Choroid plexus epithelial cell (primary cell): ENCODE data around the gene NUCKS1.

ENCODE experiments used
- DNase-seq: peaks from one replicate; pipeline ENCODE4 v3.0.0-alpha.2; 2010; ENCODE audit warnings: low read depth
- H3K4me3 ChIP-seq: 2 replicates; pipeline ENCODE4 v1.5.1; 2011; ENCODE audit warnings: low read depth, mild to moderate bottlenecking, control low read depth, low read length, moderate library complexity
- CTCF ChIP-seq: conservative IDR thresholded peaks from 2 replicates; pipeline ENCODE4 v1.5.1; 2011; ENCODE audit warnings: low read depth, mild to moderate bottlenecking, control low read depth, inconsistent platforms, low read length, moderate library complexity

NUCKS1 gene

DNA sequence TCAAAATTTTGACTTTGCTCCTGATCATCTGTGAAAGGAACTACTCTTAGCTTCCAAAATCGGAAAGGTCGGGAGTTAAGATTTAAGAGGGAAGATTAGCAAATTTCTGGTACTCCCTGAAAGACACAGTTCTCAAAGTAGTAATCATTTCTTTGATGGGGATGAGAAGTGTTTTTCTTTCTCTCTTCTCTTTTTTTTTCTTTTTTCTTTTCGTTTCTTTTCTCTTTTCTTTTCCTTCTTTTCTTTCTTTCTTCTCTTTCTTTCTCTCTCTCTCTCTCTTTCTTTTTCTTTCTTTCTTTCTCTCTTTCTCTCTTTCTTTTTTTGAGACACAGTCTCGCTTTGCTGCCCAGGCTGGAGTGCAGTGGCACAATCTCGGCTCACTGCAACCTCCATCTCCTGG is 30.4 kb upstream of the NUCKS1 start:
- no peak for TF ChIP-seq CTCF
- no peak overlapping the region for H3K4me3 ChIP-seq
- no peak for DNase-seq

- no peak overlapping the region for H3K4me3 ChIP-seq
- no peak for DNase-seq
- no peak for TF ChIP-seq CTCF
Observed at GRCh38 chr1:205777994-205778393, 28.0 kb upstream of the NUCKS1 start.

GRCh38 chr1:205775717-205776056 is 25.7 kb upstream of the NUCKS1 start:
- no peak for TF ChIP-seq CTCF
- DNase-seq, result peak; percentile 78
- peak overlapping the region; percentile 96 for H3K4me3 ChIP-seq

- peak; percentile 85 for DNase-seq
- peak within 1 kb of the TSS; percentile 96 for H3K4me3 ChIP-seq
- TF ChIP-seq CTCF, result no peak
Observed at GRCh38 chr1:205775015-205775716, 25.2 kb upstream of the NUCKS1 start, which contains the start of gene RAB29. RAB29 (minus strand) TSS chr1:205775482; CDS start chr1:205774956, 526 bp downstream.

- peak; percentile 47 for DNase-seq
Observed at GRCh38 chr1:205774198-205775014, 24.4 kb upstream of the NUCKS1 start.

DNA sequence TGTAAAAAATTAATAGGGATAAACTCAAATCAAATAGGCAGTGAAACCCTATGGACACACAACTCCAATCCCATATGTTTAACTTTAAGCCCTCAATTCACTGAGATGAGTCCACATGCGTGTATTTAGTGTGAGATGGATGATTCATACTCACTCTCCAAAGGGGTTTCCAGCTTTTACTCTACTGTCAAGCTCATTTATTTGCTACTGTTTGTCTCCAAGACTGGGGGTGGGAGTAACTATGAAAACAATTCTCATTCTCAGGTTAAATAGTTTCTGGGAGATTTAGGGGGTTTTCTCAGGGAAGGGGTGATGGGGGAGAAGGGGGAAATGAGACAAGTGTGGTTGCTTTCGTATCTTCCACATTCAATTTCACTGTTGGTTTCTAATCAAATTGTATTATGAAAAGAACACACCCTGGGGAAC is 22.6 kb upstream of the NUCKS1 start:
- DNase-seq, result no peak
- no peak overlapping the region for H3K4me3 ChIP-seq
- TF ChIP-seq CTCF, result no peak

More at GRCh38 chr1:205774198-205775014, 24.4 kb upstream of the NUCKS1 start:
- TF ChIP-seq CTCF, result no peak
- H3K4me3 ChIP-seq, result peak overlapping the region; percentile 96

- no peak for TF ChIP-seq CTCF
- DNase-seq, result no peak
- no peak overlapping the region for H3K4me3 ChIP-seq
Observed at GRCh38 chr1:205770618-205771017, 20.6 kb upstream of the NUCKS1 start.
